Muscle of leg (tissue), 11 donors: ENCODE results near the gene EXOC3L4. TPM values are rescaled to one million over a fixed set of nuclear protein-coding genes. Genes with fewer than 3 reads are reported as not detected.

ENCODE experiments used
- DNase-seq: peaks from one replicate; pipeline ENCODE4 v3.0.0; 2013
- H3K27ac ChIP-seq: one replicate; pipeline ENCODE4 v1.5.1; 2013; ENCODE audit warnings: mild to moderate bottlenecking, low read length, control low read depth
- H3K27me3 ChIP-seq: one replicate; pipeline ENCODE4 v1.6.1; 2013; ENCODE audit warnings: low read length; ENCODE audit not compliant: control insufficient read depth, insufficient read depth
- H3K36me3 ChIP-seq: one replicate; pipeline ENCODE4 v1.6.1; 2013; ENCODE audit warnings: low read length; ENCODE audit not compliant: control insufficient read depth, insufficient read depth
- H3K4me1 ChIP-seq: one replicate; pipeline ENCODE4 v1.6.1; 2013; ENCODE audit warnings: low read length; ENCODE audit not compliant: control insufficient read depth, insufficient read depth
- H3K4me3 ChIP-seq: one replicate; pipeline ENCODE4 v1.5.1; 2013; ENCODE audit warnings: low read length, control low read depth
- H3K9me3 ChIP-seq: replicated peaks from 2 replicates; pipeline ENCODE4 v1.6.1; 2013; ENCODE audit warnings: low read depth, low read length; ENCODE audit not compliant: control insufficient read depth
- WGBS: methylation state at CpG from one replicate; pipeline ENCODE4 v1.1.5; 2013; ENCODE audit warnings: missing lambda C conversion rate; ENCODE audit not compliant: insufficient coverage; 5-methylcytosine and 5-hydroxymethylcytosine counted together
- polyA plus RNA-seq, 8 donors: library from polyadenylated mRNA; unstranded; fragments of 120-200 nt; gene quantifications; one replicate each; pipeline versions ENCODE4 v1.2.1 to v1.2.3, GENCODE V29; 2013; ENCODE audit warnings: inconsistent platforms in 1 of 8, low replicate concordance in 1 of 8; ENCODE audit not compliant: insufficient read length in 8 of 8, insufficient read depth in 1 of 8
- total RNA-seq: library from RNA; stranded (reverse); fragments of 120-200 nt; gene quantifications from one replicate; pipeline ENCODE4 v1.2.4, GENCODE V29; 2013

The EXOC3L4 gene
- total and polyA plus RNA-seq, 9 donors = 0.23 to 1.6 (median 0.62) TPM; not detected in 1

DNA sequence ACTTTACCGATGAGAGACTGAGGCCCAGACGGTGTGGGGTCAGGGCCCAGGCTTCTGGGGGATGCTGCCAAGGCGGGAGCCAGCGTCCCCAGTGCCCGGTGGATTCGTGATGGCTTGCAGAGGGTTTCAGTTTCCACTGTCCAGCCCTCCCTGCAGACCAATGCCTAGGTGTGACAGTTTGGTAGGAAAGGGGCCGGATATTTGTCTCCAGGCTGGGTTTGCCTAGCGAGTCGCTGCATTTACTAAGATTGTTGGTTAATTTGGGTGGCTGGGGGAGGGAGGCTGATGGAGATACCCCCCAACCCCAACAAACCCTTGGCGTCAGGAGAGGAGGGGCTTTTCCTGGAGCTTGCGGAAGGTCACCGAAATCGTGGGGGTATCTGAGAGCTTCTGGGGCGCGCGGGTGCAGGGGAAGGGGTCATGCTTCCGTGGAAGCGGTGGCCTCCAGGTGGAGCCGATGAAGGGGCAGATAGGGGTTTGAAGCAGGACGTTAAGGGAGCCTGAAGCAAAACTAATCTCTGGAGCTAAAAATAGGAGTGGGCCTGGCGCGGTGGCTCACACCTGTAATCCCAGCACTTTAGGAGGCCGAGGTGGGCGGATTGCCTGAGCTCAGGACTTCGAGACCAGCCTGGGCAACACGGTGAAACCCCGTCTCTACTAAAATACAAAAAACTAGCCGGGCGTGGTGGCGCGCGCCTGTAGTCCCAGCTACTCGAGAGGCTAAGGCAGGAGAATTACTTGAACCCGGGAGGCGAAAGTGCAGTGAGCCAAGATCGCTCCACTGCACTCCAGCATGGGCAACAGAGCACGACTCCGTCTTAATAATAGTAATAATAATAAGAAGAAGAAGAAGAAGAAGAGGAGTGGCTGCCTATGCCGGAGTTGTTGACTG, 36.1 kb upstream of the EXOC3L4 start:
- peak overlapping the region; percentile 81 for H3K27ac ChIP-seq
- WGBS = 31% methylated on average over 20 of the region's 39 CpGs
- H3K27me3 ChIP-seq = peaks cover 2% of the 10 kb centered on the region
- no peaks in the 10 kb centered on the region for H3K9me3 ChIP-seq
- H3K36me3 ChIP-seq = peaks cover 7% of the 10 kb centered on the region
- peak overlapping the region; percentile 77 for H3K4me3 ChIP-seq
- H3K4me1 ChIP-seq = peaks cover 34% of the 10 kb centered on the region
- DNase-seq = peak; percentile 43

DNA sequence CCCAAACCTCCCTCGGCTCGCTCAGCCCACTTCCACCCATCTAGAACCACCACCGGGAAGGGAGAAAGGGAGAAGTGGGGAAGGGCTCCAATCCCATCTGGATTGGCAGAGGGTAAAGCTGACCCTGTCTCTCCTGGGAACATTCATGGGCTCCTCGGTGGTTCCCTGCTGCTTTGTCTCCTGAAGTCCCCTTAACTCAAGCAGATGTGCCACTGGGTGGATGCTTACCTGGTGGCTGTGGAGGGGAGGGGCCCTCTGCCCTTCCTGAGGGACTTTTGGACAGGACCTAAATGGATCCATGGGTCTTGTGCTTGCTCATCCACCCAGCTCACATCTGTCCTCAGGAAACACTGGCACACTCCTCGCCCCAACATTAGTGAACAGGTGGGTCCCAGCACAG, 35.0 kb upstream of the EXOC3L4 start:
- H3K27me3 ChIP-seq = peaks cover 2% of the 10 kb centered on the region
- peaks cover 34% of the 10 kb centered on the region for H3K4me1 ChIP-seq
- H3K27ac ChIP-seq = no peak overlapping the region
- peaks cover 3% of the 10 kb centered on the region for H3K36me3 ChIP-seq
- H3K9me3 ChIP-seq = no peaks in the 10 kb centered on the region
- no peak overlapping the region for H3K4me3 ChIP-seq
- DNase-seq = no peak
- 88% methylated on average over 1 of the region's 5 CpGs for WGBS

GRCh38 chr14:103061482-103061976, 33.0 kb upstream of the EXOC3L4 start:
- 90% methylated on average over 3 of the region's 6 CpGs for WGBS

GRCh38 chr14:103064436-103064835, 30.1 kb upstream of the EXOC3L4 start:
- H3K9me3 ChIP-seq = no peaks in the 10 kb centered on the region
- no peak for DNase-seq
- H3K27ac ChIP-seq = no peak overlapping the region
- H3K27me3 ChIP-seq = peaks cover 2% of the 10 kb centered on the region
- peaks cover 11% of the 10 kb centered on the region for H3K4me1 ChIP-seq
- WGBS = no CpG with 5 or more reads among the region's 4 CpGs
- peaks cover 3% of the 10 kb centered on the region for H3K36me3 ChIP-seq
- no peak overlapping the region for H3K4me3 ChIP-seq

More at GRCh38 chr14:103061482-103061976, 33.0 kb upstream of the EXOC3L4 start:
- Histone ChIP-seq H3K4me3 (no peak overlapping the region), H3K36me3 (peaks cover 3% of the 10 kb centered on the region), H3K9me3 (no peaks in the 10 kb centered on the region), H3K27me3 (peaks cover 2% of the 10 kb centered on the region), H3K27ac (no peak overlapping the region), H3K4me1 (peaks cover 26% of the 10 kb centered on the region)
- DNase-seq = no peak

DNA sequence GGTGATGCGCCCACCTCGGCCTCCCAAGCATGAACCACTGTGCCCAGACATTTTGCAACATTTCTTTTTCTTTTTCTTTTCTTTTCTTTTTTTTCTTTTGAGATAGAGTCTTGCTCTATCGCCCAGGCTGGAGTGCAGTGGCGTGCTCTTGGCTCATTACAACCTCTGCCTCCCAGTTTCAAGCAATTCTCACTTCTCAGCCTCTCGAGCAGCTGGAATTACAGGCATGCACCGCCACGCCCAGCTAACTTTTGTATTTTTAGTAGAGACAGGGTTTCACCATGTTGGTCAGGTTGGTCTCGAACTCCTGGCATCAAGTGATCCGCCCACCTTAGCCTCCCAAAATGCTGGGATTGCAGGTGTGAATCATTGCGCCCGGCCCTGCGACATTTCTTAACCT, 29.5 kb upstream of the EXOC3L4 start:
- H3K4me3 ChIP-seq = no peak overlapping the region
- no peak overlapping the region for H3K27ac ChIP-seq
- peaks cover under 1% of the 10 kb centered on the region for H3K36me3 ChIP-seq
- H3K9me3 ChIP-seq = no peaks in the 10 kb centered on the region
- peaks cover 2% of the 10 kb centered on the region for H3K27me3 ChIP-seq
- no peak for DNase-seq
- WGBS = 95% methylated on average over 4 of the region's 12 CpGs
- H3K4me1 ChIP-seq = peaks cover 6% of the 10 kb centered on the region

- DNase-seq = no peak
- H3K27ac ChIP-seq = peak overlapping the region; percentile 65
- H3K36me3 ChIP-seq = no peaks in the 10 kb centered on the region
- no CpG with 5 or more reads among the region's 7 CpGs for WGBS
- H3K4me1 ChIP-seq = peaks cover 3% of the 10 kb centered on the region
- H3K4me3 ChIP-seq = no peak overlapping the region
- peaks cover 2% of the 10 kb centered on the region for H3K27me3 ChIP-seq
- no peaks in the 10 kb centered on the region for H3K9me3 ChIP-seq
Measured at GRCh38 chr14:103065861-103066260, 28.7 kb upstream of the EXOC3L4 start.

GRCh38 chr14:103066399-103066798, 28.1 kb upstream of the EXOC3L4 start:
- 58% methylated on average over 6 of the region's 9 CpGs for WGBS
- no peaks in the 10 kb centered on the region for H3K9me3 ChIP-seq
- no peak overlapping the region for H3K4me3 ChIP-seq
- H3K36me3 ChIP-seq = no peaks in the 10 kb centered on the region
- no peak for DNase-seq
- H3K27me3 ChIP-seq = peaks cover 2% of the 10 kb centered on the region
- peaks cover 3% of the 10 kb centered on the region for H3K4me1 ChIP-seq
- peak overlapping the region; percentile 65 for H3K27ac ChIP-seq

DNA sequence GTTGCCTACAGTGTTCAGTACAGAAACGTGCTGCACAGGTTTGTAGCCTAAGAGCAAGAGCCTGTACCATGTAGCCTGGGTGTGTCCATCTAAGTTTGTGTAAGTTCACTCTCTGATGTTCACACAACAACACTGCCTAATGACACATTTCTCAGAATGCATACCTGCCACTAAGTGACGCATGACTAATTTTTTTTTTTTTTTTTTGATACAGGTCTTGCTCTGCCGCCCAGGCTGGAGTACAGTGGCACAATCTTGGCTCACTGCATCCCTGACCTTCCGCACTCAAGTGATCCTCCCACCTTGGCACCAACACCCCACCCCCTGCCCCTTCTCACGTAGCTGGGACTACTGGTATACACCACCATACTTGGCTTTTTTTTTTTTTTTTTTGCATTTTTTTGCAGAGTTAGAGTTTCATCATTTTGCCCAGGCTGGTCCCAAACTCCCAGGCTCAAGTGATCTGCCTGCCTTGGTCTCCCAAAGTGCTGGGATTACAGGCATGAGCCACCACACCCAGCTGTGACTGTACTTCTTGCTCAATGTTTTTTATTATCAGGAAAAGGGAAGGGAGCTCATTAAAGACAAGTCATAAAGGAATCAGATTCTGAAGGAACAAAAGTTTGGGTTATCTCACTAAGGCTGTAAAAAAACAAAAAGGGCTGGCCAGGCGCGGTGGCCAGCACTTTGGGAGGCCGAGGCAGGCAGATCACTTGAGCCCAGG, 27.1 kb upstream of the EXOC3L4 start:
- no peak overlapping the region for H3K27ac ChIP-seq

DNA sequence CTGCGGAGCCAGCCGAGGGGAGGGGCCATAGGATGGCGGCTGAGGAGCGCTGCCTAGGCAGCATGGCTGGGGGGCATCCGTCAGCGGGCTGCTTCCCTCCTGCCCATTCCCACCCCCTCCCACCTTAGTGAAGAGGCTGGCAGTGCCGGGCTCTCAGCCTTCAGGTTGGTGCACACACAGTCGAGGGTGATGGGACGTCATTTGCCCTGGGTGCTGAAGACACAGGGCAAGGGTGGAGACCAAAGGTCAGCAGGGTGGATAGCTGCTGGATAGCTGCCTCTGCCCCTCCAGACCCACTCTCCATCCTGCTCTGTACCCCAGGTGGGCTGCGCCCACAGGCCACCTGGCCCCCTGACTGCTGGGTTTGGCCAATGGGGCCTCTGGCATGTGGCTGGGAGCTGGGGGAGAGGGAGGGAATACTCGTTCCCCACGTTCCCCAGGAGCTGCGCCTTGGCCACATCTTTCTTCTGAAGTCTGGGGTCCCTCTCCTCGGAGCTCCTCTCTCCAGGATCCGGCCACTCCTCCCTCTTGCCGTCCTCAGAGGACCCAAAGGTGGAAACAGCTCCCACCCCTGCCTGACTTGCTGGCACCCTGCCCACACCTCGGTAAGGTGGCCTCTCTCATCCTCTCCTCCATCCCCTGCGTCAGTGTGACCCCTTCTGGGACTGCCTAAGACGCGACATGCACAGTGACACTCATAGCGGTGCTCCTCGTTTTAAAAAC, 26.0 kb upstream of the EXOC3L4 start:
- Histone ChIP-seq H3K4me1 (peaks cover 3% of the 10 kb centered on the region), H3K4me3 (no peak overlapping the region), H3K27me3 (peaks cover 2% of the 10 kb centered on the region), H3K9me3 (no peaks in the 10 kb centered on the region), H3K27ac (no peak overlapping the region), H3K36me3 (no peaks in the 10 kb centered on the region)
- no peak for DNase-seq
- 64% methylated on average over 12 of the region's 22 CpGs for WGBS

More for the DNA sequence above, 27.1 kb upstream of the EXOC3L4 start:
- Histone ChIP-seq H3K9me3 (no peaks in the 10 kb centered on the region), H3K27me3 (peaks cover 2% of the 10 kb centered on the region), H3K36me3 (no peaks in the 10 kb centered on the region), H3K4me3 (no peak overlapping the region), H3K4me1 (peaks cover 3% of the 10 kb centered on the region)
- WGBS = 79% methylated on average over 7 of the region's 8 CpGs
- no peak for DNase-seq
